ENCODE results near the gene HAGHL.

- TF ChIP-seq POLR2A (IDR thresholded peaks at IDR 0.05): no peak
- no peak for TF ChIP-seq CTCF (IDR thresholded peaks at IDR 0.05)
These were observed 36.7 kb downstream of the HAGHL start for GRCh38 chr16:763369-764183.

Measured in adrenal gland (tissue), 5 donors.